ENCODE measurements around the gene TYR.

- TF ChIP-seq CTCF (IDR thresholded peaks at IDR 0.05): no peak
- no peak for TF ChIP-seq POLR2A (IDR thresholded peaks at IDR 0.05)
Measured at GRCh38 chr11:89189776-89190175, 12.1 kb downstream of the TYR start.

All from body of pancreas (tissue), 4 donors.